ENCODE measurements around the gene CACFD1.

DNA sequence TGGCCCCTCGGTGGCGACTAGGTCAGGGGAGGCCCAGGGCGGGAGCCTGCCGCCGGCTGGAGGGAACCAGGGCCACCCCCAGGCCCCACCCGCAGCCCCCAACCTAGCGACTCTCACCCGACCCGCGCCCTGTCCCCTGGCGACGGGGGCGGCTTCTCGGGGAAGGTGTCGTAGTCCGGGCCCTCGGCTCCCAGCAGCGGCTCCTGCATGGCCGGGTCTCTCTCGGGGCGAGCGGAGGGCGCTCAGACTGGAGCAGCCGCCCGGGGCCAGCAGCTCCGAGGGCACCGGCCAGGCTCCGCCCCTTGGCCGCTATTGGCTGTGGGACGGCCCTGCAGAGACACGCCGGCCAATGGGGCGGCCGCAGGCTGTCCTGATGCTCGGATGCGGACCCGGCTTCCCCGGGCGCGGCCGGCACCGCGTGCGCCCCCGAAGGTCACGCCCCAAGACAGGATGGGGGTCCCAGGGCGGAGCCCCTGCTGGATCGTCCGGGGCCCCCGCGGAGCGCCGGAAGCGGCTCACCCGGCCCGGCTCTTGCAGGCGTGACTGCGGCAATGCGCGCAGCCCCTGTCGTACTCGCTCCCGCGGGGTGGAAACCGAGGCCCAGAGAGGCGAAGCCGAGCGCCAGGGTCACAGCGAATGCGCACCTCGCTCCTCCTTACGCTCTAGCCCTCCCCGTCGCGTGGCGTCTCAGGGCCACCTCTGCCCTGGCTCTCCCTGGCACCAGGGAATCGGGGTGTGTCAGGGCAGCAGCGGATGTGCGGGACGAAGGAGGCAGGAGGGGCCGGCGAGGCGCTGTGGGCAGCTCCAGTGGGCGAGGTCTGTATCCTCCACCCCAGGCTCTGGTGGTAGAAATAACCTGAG is 19.3 kb downstream of the CACFD1 start, which contains the start of gene SLC2A6:
- no peak for TF ChIP-seq ZNF337 (CRISPR knock-in tag; IDR thresholded peaks at IDR 0.05; ENCODE audit: borderline replicate concordance, low read depth)
- no peak for TF ChIP-seq EP300 (IDR thresholded peaks at IDR 0.05; ENCODE audit: low read depth in 2 of 2, low read length in 2 of 2)
- no peak for TF ChIP-seq EP300 (CRISPR knock-in tag; IDR thresholded peaks at IDR 0.05; ENCODE audit: borderline replicate concordance)
- no peak for TF ChIP-seq ZFP37 (CRISPR knock-in tag; IDR thresholded peaks at IDR 0.05; ENCODE audit: borderline replicate concordance)

Measured in HepG2 (cell line).